OCI-LY1 (cell line): Measurements from ENCODE around the gene CALB2.

Source experiments
- H2AFZ ChIP-seq: fragments of 200-600 bp; sonication (generic), shearing (Covaris generic); 2 replicates; pipeline ENCODE4 v1.6.0; 2014; ENCODE audit warnings: antibody characterized with exemption, mild to moderate bottlenecking, low read length
- H3F3A ChIP-seq: fragments of 200-600 bp; sonication (generic), shearing (Covaris generic); 2 replicates; pipeline ENCODE4 v1.6.0; 2014; ENCODE audit warnings: mild to moderate bottlenecking, antibody characterized with exemption, low read length, moderate library complexity; ENCODE audit not compliant: insufficient read depth
- H3K27ac ChIP-seq: fragments of 200-600 bp; sonication (generic); 2 replicates; pipeline ENCODE4 v1.5.1; 2014; ENCODE audit warnings: low read length, mixed run types, mild to moderate bottlenecking, low read depth; ENCODE audit not compliant: poor library complexity, severe bottlenecking
- H3K27me3 ChIP-seq: fragments of 200-600 bp; sonication (generic); 2 replicates; pipeline ENCODE4 v1.6.0; 2014; ENCODE audit warnings: antibody characterized with exemption, mild to moderate bottlenecking, low read length, moderate library complexity; ENCODE audit not compliant: insufficient read depth
- H3K36me3 ChIP-seq: fragments of 200-600 bp; sonication (generic); 2 replicates; pipeline ENCODE4 v1.6.1; 2014; ENCODE audit warnings: mild to moderate bottlenecking, antibody characterized with exemption, low read length, moderate library complexity, mixed read lengths; ENCODE audit not compliant: insufficient read depth
- H3K4me1 ChIP-seq: fragments of 200-600 bp; sonication (generic); 2 replicates; pipeline ENCODE4 v1.5.1; 2014; ENCODE audit warnings: mild to moderate bottlenecking, low read length, moderate library complexity; ENCODE audit not compliant: insufficient read depth, severe bottlenecking
- H3K4me2 ChIP-seq: fragments of 200-600 bp; sonication (generic), shearing (Covaris generic); 2 replicates; pipeline ENCODE4 v1.6.1; 2014; ENCODE audit warnings: low read length
- H3K4me3 ChIP-seq: fragments of 200-600 bp; sonication (generic); 2 replicates; pipeline ENCODE4 v1.5.1; 2014; ENCODE audit warnings: low read length, low read depth, mild to moderate bottlenecking, mixed read lengths; ENCODE audit not compliant: poor library complexity, severe bottlenecking
- H3K79me2 ChIP-seq: fragments of 200-600 bp; shearing (Covaris generic); 2 replicates; pipeline ENCODE4 v1.6.1; 2016; ENCODE audit warnings: mixed run types, low read length, mixed read lengths; ENCODE audit not compliant: insufficient read depth
- H3K9ac ChIP-seq: fragments of 200-600 bp; sonication (generic), shearing (Covaris generic); 2 replicates; pipeline ENCODE4 v1.6.1; 2014; ENCODE audit warnings: mild to moderate bottlenecking, low read length, mixed read lengths
- H3K9me2 ChIP-seq: fragments of 200-600 bp; sonication (generic), shearing (Covaris generic); 2 replicates; pipeline ENCODE4 v1.6.1; 2014; ENCODE audit warnings: low read depth, mild to moderate bottlenecking, low read length, mixed read lengths
- H3K9me3 ChIP-seq: fragments of 200-600 bp; shearing (Covaris generic); 2 replicates; pipeline ENCODE4 v1.6.1; 2014; ENCODE audit warnings: low read length, mixed read lengths
- H4K20me1 ChIP-seq: fragments of 200-600 bp; sonication (generic), shearing (Covaris generic); 2 replicates; pipeline ENCODE4 v1.6.0; 2016; ENCODE audit warnings: mild to moderate bottlenecking, low read length; ENCODE audit not compliant: insufficient read depth
- EZH2 ChIP-seq: fragments of 200-600 bp; sonication (generic), shearing (Covaris generic); IDR thresholded peaks from 2 replicates; pipeline ENCODE4 v1.8.0; 2017; ENCODE audit warnings: borderline replicate concordance, mixed run types, mild to moderate bottlenecking, antibody characterized with exemption, low read length, moderate library complexity, mixed read lengths
- TF ChIP-seq, protein P1 (sequence below): fragments of 200-600 bp; sonication (generic), shearing (Covaris generic); IDR thresholded peaks from 2 replicates; pipeline ENCODE4 v1.5.1; 2017; ENCODE audit warnings: mild to moderate bottlenecking, antibody characterized with exemption, low read length, moderate library complexity, mixed read lengths

The CALB2 gene

DNA sequence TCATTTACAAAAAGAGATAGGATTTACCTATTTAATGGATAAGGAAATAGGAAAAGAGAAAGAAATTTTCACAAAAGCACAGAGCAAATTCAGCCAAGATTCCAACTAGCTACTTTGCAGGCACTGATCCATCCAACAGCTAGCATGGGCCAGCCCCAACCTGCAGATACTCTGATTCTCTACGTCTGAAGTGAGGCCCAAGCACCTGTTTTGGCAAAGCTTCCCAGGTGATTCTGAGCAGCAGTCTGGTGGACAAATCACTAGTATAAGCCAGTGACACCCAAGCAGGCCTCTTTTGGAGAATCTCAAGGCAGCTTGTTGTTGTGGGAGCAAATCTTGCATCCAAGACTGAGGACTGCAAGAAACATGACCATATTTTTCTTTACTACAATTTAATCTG is 20.9 kb upstream of the CALB2 start:
- Histone ChIP-seq H3K36me3 (no peaks in the 10 kb centered on the region), H2AFZ (no peak overlapping the region), H3K9ac (no peak overlapping the region), H3K27me3 (no peaks in the 10 kb centered on the region), H3K27ac (no peak overlapping the region), H3K4me3 (no peak overlapping the region), H3K4me2 (no peak overlapping the region), H3F3A (no peaks in the 10 kb centered on the region), H3K9me2 (no peaks in the 10 kb centered on the region), H3K9me3 (no peaks in the 10 kb centered on the region), H3K79me2 (no peaks in the 10 kb centered on the region), H4K20me1 (no peaks in the 10 kb centered on the region), H3K4me1 (no peaks in the 10 kb centered on the region)
- no peak for TF ChIP-seq EZH2
- TF ChIP-seq, protein P1, sequence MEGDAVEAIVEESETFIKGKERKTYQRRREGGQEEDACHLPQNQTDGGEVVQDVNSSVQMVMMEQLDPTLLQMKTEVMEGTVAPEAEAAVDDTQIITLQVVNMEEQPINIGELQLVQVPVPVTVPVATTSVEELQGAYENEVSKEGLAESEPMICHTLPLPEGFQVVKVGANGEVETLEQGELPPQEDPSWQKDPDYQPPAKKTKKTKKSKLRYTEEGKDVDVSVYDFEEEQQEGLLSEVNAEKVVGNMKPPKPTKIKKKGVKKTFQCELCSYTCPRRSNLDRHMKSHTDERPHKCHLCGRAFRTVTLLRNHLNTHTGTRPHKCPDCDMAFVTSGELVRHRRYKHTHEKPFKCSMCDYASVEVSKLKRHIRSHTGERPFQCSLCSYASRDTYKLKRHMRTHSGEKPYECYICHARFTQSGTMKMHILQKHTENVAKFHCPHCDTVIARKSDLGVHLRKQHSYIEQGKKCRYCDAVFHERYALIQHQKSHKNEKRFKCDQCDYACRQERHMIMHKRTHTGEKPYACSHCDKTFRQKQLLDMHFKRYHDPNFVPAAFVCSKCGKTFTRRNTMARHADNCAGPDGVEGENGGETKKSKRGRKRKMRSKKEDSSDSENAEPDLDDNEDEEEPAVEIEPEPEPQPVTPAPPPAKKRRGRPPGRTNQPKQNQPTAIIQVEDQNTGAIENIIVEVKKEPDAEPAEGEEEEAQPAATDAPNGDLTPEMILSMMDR: no peak

DNA sequence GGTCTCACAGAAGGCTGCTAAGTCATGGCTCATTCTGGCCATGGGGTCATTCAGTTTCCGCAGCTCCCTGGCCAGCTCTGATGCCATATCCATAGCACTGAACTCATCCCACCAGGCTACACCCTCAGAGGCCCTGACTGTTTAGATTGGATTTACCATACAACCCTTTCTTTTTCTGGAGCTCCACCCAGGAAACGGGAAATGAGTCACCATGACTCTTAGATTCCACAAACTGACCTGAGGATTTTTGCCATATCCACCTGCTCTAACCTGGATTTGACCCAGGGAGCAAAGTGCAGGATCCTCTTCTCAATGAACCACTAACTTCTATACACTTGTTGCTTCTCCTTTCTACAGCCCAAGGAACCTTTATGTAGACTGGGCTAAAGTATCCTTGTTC is 20.3 kb upstream of the CALB2 start:
- H2AFZ ChIP-seq: no peak overlapping the region
- H3F3A ChIP-seq: no peaks in the 10 kb centered on the region
- H3K4me3 ChIP-seq: no peak overlapping the region

DNA sequence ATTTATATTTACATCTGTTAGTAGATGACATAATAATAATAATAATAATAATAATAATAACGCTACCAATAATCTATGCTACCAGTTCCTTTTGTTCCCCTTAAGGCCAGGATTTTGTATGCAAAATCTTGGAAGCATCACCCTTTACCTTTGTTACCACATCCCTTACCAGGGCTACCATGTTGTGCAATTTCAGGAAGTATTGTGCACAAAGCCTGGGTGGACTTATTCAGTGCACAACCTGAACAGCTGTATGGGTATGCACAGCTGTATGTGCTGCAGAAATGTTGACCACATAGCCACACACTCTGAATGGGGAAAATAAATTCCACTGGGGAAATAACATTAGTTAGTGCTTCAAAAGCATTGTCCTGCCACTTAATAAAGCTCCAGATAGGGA is 19.9 kb upstream of the CALB2 start:
- Histone ChIP-seq H2AFZ (no peak overlapping the region), H3K9me3 (no peaks in the 10 kb centered on the region), H3K4me3 (no peak overlapping the region), H3K27me3 (no peaks in the 10 kb centered on the region), H3K4me1 (no peaks in the 10 kb centered on the region), H3K27ac (no peak overlapping the region), H3K79me2 (no peaks in the 10 kb centered on the region), H4K20me1 (no peaks in the 10 kb centered on the region), H3F3A (no peaks in the 10 kb centered on the region), H3K9me2 (no peaks in the 10 kb centered on the region), H3K9ac (no peak overlapping the region), H3K4me2 (no peak overlapping the region), H3K36me3 (no peaks in the 10 kb centered on the region)
- TF ChIP-seq, protein P1: no peak
- TF ChIP-seq EZH2: no peak

More for the DNA sequence above, 20.3 kb upstream of the CALB2 start:
- Histone ChIP-seq H3K4me1 (no peaks in the 10 kb centered on the region), H3K9me3 (no peaks in the 10 kb centered on the region), H3K27ac (no peak overlapping the region), H3K36me3 (no peaks in the 10 kb centered on the region), H3K79me2 (no peaks in the 10 kb centered on the region), H3K4me2 (no peak overlapping the region), H3K9me2 (no peaks in the 10 kb centered on the region), H4K20me1 (no peaks in the 10 kb centered on the region), H3K27me3 (no peaks in the 10 kb centered on the region), H3K9ac (no peak overlapping the region)
- TF ChIP-seq EZH2: no peak
- TF ChIP-seq, protein P1: no peak
